NB4 (cell line): ENCODE measurements around the gene OR7G1.

Source experiments
- DNase-seq: peaks from one replicate; pipeline ENCODE4 v3.0.0; 2010; ENCODE audit warnings: low read depth
- H3K4me3 ChIP-seq: one replicate; pipeline ENCODE4 v1.5.1; 2011; ENCODE audit warnings: mild to moderate bottlenecking, low read depth, low read length, moderate library complexity
- MYC ChIP-seq: IDR thresholded peaks from 2 replicates; pipeline ENCODE4 v1.6.1; 2011; ENCODE audit warnings: low read depth, low read length
- POLR2A ChIP-seq: IDR thresholded peaks from 2 replicates; pipeline ENCODE4 v1.6.1; 2011; ENCODE audit warnings: mild to moderate bottlenecking; ENCODE audit not compliant: insufficient read length; ENCODE audit errors: extremely low read depth
- TF ChIP-seq, protein P1 (sequence below): IDR thresholded peaks from 2 replicates; pipeline ENCODE4 v1.6.1; 2011; ENCODE audit warnings: low read depth, low read length
- TF ChIP-seq, protein P2 (sequence below): IDR thresholded peaks from one replicate; pipeline ENCODE4 v1.5.1; 2012; ENCODE audit warnings: low read depth, low read length

OR7G1 gene

DNA sequence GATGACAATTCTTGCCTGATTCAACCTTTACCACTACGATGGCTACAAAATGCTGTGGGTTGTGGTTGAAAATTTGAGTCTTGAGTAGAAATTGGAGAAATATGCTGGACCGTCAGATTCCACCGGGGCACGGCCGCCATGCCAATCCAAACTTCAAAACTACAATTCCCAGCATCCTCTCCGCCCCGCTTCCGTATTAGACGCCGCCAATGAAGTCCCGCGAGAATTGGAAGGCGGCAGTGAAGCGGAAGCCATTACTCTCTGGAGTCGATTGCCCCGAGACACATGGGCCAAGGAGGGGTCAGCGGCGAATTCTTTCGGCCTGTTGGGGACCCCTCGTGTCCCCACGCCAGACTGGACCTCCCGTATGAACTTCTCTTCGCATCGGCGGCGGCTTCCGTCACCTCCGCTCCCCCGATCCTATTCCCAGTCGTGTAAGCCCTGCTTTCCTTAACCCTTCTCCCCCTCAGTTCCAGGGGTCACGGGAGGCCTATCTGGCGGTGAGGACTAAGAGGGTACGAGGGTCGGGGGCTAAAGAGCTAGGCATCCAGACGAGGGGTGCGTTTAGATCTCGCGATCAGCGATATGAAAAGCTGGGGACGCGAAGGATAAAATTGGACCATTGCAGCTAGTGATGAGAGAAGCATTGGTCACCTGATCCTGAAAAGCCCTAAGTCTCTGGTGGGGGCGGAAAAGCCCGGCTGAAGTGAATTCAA is 24.8 kb upstream of the OR7G1 start, which contains the start of gene ZNF317:
TSS of gene ZNF317 (plus strand) at position 239 of the 716 bp plus-strand sequence. CDS start 15,620 bp downstream, outside the sequence.
- H3K4me3 ChIP-seq: peak within 1 kb of the TSS; percentile 70
- peak; percentile 99 for DNase-seq
- TF ChIP-seq, protein P1, sequence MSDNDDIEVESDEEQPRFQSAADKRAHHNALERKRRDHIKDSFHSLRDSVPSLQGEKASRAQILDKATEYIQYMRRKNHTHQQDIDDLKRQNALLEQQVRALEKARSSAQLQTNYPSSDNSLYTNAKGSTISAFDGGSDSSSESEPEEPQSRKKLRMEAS: peak; percentile 77
- TF ChIP-seq POLR2A (peak; percentile 99), MYC (peak; percentile 98)
- TF ChIP-seq, protein P2, sequence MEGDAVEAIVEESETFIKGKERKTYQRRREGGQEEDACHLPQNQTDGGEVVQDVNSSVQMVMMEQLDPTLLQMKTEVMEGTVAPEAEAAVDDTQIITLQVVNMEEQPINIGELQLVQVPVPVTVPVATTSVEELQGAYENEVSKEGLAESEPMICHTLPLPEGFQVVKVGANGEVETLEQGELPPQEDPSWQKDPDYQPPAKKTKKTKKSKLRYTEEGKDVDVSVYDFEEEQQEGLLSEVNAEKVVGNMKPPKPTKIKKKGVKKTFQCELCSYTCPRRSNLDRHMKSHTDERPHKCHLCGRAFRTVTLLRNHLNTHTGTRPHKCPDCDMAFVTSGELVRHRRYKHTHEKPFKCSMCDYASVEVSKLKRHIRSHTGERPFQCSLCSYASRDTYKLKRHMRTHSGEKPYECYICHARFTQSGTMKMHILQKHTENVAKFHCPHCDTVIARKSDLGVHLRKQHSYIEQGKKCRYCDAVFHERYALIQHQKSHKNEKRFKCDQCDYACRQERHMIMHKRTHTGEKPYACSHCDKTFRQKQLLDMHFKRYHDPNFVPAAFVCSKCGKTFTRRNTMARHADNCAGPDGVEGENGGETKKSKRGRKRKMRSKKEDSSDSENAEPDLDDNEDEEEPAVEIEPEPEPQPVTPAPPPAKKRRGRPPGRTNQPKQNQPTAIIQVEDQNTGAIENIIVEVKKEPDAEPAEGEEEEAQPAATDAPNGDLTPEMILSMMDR: no peak

DNA sequence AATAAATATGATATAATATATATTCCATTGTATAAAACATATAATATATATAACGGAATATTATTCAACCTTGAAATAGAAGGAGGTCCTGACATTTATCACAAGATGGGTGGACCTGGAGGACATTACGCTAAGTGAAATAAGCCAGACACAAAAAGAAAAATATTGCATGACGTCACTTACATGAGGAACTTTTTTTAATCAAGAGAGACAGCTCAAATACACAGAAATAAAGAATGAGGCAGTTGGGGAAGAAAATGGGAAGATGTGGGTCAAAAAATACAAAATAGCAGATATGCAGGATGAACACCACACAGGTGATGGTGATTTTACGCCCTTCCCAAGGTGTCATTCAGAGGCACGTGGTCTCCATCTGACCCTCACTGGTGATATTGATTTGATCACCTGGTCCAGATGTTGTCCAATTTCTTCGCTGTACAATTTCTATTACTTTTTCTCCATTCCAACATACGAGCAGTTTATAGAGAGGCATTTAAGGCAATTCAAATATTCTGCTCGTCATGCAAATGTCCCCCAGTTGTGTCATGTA is 24.1 kb upstream of the OR7G1 start:
- peak; percentile 36 for DNase-seq
- H3K4me3 ChIP-seq: peak overlapping the region; percentile 70
- TF ChIP-seq POLR2A (no peak), MYC (no peak)
- TF ChIP-seq, protein P2: no peak
- TF ChIP-seq, protein P1: peak; percentile 92

DNA sequence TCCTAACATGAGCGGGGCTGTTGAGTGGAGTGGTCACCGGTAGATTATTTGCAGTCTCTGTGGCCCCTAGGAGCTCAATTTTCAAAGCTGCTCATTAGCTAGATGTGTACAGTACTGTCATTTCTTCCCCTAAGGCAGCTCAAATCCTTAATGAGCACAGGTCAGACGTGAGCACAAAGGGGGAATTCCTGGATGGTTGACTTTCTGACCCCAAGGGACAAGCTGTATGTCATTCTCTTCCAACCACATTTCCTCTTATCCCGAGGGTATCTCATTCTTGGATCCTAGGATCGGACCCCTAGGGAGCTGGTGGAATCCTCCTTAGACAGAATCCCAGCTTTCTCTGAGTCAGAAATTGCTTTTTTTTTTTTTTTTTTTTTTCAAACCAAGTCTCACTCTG is 16.9 kb upstream of the OR7G1 start:
- no peak for DNase-seq
- TF ChIP-seq, protein P1: no peak
- H3K4me3 ChIP-seq: no peak overlapping the region

DNA sequence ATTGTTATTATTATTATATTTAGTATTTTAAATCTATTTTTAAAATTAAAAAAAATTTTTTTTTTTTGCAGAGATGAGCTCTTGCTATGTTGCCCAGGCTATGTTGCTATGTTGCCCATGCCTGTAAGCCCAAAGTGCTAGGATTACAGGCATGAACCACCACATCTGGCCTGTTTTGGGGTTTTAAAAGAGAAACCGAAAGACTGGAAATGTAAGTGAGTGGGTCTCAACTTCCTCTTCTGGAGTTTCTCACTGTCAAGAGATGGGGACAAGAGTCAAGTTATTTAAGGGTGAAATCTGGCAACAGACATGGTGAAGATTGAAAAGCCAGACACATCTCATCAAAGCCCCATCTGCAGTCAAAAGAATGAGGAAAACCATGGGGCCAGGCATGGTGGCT is 15.4 kb upstream of the OR7G1 start:
- DNase-seq: peak; percentile 73
- H3K4me3 ChIP-seq: no peak overlapping the region
- no peak for TF ChIP-seq POLR2A
- no peak for TF ChIP-seq MYC
- TF ChIP-seq, protein P2: no peak
- TF ChIP-seq, protein P1: no peak

DNA sequence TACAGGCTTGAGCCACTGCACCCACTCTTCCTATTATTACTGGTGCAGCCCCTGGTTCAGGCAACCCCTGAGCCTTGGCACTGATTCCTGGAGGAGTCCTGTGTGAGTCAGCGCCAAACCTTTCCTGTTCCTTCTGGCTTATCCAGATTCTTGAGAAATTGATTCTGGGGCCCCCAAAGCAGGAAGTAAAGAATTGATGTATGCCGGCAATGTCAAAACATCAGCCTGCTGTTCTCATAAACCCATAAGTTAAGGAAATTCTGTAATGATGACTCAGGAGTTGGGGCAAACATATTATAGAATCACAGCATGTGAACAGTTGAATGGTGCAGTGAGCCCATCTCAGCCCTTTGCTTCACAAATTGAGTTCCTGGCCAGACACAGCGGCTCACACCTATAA is 12.6 kb upstream of the OR7G1 start:
- H3K4me3 ChIP-seq: no peak overlapping the region
- TF ChIP-seq, protein P2: no peak
- TF ChIP-seq POLR2A: no peak
- peak; percentile 62 for DNase-seq

DNA sequence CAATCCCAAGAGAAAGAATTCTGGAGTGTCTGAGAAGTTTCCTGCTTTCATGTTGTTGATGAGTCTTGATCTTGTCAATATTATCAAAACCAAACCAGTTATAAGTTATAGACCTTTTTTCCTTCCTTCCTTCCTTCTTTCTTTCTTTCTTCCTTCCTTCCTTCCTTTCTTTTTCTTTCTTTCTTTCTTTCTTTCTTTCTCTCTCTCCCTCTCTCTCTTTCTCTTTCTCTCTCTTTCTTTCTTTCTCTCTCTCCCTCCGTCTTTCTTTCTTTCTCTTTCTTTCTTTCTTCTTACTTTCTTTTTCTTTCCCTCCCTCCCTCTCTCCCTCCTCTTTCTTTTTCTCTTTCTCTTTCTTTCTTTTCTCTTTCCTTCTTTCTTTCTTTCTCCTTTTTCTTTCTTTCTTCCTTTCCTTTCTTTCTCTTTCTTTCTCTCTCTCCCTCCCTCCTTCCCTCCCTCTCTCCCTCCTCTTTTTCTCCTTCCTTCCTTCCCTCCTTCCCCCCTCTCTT is 11.4 kb upstream of the OR7G1 start, which contains the start of gene OR7G3:
TSS of gene OR7G3 (minus strand) at position 51 of the 506 bp plus-strand sequence. CDS start at position 51, 0 bp downstream.
- DNase-seq: no peak
- no peak within 1 kb of the TSS for H3K4me3 ChIP-seq
- TF ChIP-seq, protein P1: no peak
- TF ChIP-seq, protein P2: no peak
- TF ChIP-seq POLR2A (no peak), MYC (no peak)
